HCT116 (cell line): Measurements from ENCODE around the gene ABCC5.

Experiments
- EZH2 ChIP-seq: fragments of 200-600 bp; sonication (generic); IDR thresholded peaks from 2 replicates; pipeline ENCODE4 v1.6.1; 2017; ENCODE audit warnings: antibody characterized with exemption, mixed run types
- EZH2phosphoT487 ChIP-seq: fragments of 200-600 bp; IDR thresholded peaks from 2 replicates; pipeline ENCODE4 v1.6.1; 2018; ENCODE audit warnings: antibody characterized with exemption, borderline replicate concordance
- POLR2A ChIP-seq: IDR thresholded peaks from 2 replicates; pipeline ENCODE4 v1.7.0; 2011; ENCODE audit warnings: borderline replicate concordance; ENCODE audit not compliant: insufficient read depth, insufficient read length; ENCODE audit errors: extremely low read depth
- POLR2AphosphoS5 ChIP-seq: IDR thresholded peaks from 2 replicates; pipeline ENCODE4 v1.6.1; 2011; ENCODE audit warnings: mild to moderate bottlenecking, low read depth, low read length, moderate library complexity
- RAD21 ChIP-seq: IDR thresholded peaks from 2 replicates; pipeline ENCODE4 v1.6.1; 2012; ENCODE audit warnings: low read depth, mild to moderate bottlenecking
- SRF ChIP-seq: IDR thresholded peaks from 2 replicates; pipeline ENCODE4 v1.6.1; 2012; ENCODE audit warnings: low read depth
- ZFX ChIP-seq: fragments of 450-650 bp; IDR thresholded peaks from 2 replicates; pipeline ENCODE4 v1.6.1; 2017
- ZNF274 ChIP-seq: fragments of 200-500 bp; sonication (Bioruptor generic); IDR thresholded peaks from 2 replicates; pipeline ENCODE4 v1.6.1; 2014; ENCODE audit warnings: mild to moderate bottlenecking, low read depth, low read length, inconsistent platforms
- TF ChIP-seq, protein P1 (sequence below), 3 experiments: fragments of 200-600 bp in 1 of 3; sonication (generic) in 1 of 3; IDR thresholded peaks in 2 of 3; conservative IDR thresholded peaks in 1 of 3; 2 replicates each; pipeline ENCODE4 v1.5.1; 2012 to 2017; ENCODE audit warnings: low read depth in 2 of 3, low read length in 2 of 3, antibody characterized with exemption in 1 of 3, borderline replicate concordance in 1 of 3, control low read depth in 1 of 3, mild to moderate bottlenecking in 1 of 3, mixed read lengths in 1 of 3, mixed run types in 1 of 3, moderate library complexity in 1 of 3; ENCODE audit not compliant: insufficient read depth in 1 of 3

DNA sequence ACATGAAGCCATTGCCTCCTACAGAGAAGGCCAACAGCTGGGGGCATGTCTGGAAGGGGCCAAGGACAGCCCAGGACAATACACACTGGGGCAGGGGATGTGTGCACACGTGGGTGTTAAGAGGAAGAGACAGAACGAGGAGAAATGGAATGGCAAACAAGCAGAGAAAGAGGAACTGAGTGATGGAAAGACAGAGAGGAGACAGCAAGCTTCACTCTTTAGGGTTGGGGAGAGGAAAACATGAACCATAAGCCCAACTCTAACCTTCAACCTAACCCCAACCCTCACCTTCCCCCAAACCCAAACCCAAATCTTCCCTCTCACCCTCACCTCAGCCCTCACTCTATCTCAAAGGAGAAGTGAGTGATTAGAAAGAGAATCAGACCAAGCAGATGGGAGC, 121.1 kb downstream of the ABCC5 start:
- TF ChIP-seq, protein P1, sequence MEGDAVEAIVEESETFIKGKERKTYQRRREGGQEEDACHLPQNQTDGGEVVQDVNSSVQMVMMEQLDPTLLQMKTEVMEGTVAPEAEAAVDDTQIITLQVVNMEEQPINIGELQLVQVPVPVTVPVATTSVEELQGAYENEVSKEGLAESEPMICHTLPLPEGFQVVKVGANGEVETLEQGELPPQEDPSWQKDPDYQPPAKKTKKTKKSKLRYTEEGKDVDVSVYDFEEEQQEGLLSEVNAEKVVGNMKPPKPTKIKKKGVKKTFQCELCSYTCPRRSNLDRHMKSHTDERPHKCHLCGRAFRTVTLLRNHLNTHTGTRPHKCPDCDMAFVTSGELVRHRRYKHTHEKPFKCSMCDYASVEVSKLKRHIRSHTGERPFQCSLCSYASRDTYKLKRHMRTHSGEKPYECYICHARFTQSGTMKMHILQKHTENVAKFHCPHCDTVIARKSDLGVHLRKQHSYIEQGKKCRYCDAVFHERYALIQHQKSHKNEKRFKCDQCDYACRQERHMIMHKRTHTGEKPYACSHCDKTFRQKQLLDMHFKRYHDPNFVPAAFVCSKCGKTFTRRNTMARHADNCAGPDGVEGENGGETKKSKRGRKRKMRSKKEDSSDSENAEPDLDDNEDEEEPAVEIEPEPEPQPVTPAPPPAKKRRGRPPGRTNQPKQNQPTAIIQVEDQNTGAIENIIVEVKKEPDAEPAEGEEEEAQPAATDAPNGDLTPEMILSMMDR (IDR thresholded peaks at IDR 0.05 in 2 of 3, conservative IDR thresholded peaks at IDR 0.05 in 1 of 3; ENCODE audit: borderline replicate concordance in 1 of 3, insufficient read depth in 1 of 3, low read depth in 2 of 3, low read length in 2 of 3): no peak
- TF ChIP-seq SRF (no peak), POLR2AphosphoS5 (no peak), ZNF274 (no peak), RAD21 (no peak), EZH2 (no peak), ZFX (no peak), EZH2phosphoT487 (no peak), POLR2A (no peak)
